Amniotic stem cell (primary cell): Measurements from ENCODE around the gene CHST13.

ENCODE experiments used
- DNase-seq: peaks from one replicate; lab custom pipeline; 2025; lab: John Stamatoyannopoulos, UW

The CHST13 gene, protein sequence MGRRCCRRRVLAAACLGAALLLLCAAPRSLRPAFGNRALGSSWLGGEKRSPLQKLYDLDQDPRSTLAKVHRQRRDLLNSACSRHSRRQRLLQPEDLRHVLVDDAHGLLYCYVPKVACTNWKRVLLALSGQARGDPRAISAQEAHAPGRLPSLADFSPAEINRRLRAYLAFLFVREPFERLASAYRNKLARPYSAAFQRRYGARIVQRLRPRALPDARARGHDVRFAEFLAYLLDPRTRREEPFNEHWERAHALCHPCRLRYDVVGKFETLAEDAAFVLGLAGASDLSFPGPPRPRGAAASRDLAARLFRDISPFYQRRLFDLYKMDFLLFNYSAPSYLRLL

DNA sequence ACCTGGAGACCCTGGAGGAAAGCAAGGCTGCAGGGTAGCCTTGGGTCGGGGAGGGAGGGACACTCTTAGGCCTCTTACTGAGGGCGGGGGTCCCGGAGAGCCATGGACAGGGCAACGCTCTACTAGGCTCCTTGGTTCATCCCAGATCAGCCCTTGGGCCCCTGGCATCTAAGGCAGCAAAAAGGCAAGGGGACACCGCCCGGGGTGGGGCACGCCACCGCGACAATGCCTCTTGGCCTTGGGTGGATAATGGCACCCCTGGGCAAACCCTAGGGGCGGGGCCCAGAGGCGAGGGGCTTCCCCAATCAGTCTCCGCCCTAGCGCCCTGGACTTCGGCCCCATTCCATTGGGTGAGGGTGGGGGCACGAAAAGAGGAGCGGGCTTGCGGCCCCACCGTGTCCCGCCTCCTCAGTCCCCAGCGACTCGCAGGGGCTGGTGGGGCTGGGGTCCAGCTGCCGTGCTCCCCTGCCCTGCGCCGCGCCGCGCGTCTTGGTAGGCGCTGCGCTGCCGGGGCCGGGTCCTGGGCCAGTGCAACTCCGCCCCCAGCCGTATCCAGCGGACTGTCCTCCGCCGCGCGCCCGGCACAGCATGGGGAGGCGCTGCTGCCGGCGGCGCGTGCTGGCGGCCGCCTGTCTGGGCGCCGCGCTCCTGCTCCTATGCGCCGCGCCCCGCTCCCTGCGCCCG is at the start of gene CHST13:
Gene CHST13, plus strand, starts transcription at position 411 of the 684 bp plus-strand sequence. Its CDS starts 178 bp downstream, at position 589.
- DNase-seq = no peak

DNA sequence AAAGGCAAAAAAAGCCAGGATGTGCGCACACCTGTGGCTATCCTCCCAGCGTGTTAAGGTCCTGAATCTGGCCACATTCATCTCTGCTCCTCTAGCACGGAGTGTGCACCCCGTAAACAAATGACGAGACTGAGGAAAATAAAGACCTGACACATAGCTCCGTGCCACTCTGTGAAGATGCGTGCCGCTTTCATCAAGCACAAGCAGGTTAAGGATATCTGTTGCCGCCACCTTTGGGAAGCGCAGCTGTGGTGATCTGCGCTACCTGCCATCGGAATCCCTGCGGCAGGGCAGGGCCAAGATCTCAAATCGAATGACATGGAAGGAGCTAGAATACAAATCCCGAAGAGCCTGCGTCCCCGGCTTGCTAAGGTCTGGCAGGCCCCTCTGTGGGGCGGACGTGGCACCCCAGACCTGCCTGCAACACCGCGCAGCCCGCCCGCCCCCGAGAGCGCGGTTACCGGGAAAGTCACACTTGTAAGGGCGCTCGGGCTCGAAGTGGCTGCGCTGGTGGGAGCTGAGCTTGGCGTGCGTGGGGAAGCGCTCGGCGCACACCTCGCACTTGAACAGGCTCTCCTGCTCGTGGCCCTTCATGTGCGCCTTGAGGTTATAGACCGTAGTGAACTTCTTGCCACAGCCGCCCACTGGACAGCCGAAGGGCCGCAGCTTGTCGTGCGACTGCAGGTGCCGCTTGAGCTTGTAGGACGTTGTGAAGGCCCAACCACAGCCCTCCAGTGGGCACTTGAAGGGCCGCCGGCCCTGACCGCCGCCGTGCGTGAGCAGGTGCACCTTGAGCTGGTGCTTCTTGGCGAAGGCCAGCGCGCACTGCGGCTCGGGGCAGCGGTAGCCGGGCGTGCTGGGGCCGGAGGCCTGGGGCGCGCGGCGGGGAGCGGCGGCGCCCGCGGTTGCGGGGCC is 49.2 kb upstream of the CHST13 start:
- no peak for DNase-seq

DNA sequence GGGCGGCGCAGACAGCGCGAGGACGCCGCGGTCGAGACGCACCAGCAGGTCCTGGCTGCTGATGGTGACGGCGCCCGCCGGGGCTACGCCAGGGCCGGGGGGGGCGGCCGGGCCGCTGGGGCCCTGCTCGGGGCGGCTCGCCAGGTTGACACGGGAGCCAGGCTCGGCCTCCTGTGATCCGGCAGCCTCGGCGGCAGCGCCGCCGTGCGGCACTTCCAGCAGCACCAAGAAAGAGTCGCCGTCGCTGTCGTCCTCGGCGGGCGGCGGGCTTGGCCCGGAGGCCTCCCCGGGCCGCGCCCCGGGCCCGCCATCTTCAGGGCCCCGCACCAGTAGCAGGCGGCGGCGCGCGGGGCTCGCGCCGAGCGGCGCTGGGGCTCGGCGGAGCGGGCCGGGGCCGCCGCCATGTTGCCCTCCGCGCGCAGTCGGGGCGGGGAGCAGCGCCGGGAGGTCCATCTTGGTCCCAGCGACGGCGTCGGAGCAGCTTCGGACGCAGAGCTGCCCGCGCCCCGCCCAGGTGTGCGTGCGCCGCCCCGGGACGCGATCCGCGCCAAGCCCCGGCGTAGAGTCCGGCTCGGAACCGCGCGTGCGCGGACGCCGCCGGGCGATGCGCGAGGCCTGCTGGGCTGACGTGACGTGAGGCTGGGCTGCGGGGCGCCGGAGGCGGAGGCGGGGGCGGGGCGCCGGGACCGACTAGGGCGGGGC is 48.4 kb upstream of the CHST13 start, which contains the start of gene ZXDC:
Gene ZXDC, minus strand, starts transcription at position 479 of the 702 bp plus-strand sequence. Its CDS starts 26 bp downstream, at position 453.
- DNase-seq = peak; percentile 84

DNA sequence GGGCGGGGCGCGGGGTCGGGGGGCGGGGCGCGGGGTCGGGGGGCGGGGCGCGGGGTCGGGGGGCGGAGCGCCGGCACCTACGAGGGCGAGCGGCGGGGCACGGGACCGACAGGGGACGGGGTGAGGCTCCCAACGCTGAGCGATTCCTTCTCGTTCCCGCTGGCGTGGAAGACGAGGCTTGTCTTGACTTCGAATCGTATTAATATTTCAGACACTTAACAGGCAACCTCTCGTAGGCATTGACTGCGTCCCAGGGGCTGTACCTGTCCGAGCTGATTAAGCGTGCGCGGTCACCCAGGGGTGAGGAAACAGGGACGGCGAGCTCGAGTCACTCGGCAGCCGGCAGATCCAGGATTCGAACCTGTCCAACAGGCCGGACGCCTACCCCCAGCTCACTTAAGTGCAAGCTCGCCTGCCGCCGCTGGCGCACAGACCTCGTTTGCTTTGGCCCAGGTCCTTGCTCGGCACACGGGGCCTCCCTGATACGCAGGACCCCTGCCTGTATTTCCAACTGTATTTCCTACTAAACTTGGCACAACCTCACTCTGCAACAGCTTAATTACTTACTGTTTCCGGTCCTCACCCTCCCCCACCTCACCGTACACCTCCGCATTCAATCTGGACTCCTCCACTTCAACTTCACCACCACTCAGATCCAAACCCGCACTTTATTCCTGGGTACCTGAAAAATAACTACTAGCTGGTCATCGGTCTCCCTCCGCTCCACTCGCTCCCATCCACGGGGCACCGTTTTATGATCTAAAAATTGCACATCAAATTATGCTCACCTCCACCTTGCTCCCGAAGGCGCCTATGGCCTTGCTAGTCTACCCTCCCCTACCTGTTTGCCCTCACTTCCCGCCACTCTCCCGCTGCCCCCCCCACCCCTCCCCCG is 47.5 kb upstream of the CHST13 start:
- DNase-seq = no peak

DNA sequence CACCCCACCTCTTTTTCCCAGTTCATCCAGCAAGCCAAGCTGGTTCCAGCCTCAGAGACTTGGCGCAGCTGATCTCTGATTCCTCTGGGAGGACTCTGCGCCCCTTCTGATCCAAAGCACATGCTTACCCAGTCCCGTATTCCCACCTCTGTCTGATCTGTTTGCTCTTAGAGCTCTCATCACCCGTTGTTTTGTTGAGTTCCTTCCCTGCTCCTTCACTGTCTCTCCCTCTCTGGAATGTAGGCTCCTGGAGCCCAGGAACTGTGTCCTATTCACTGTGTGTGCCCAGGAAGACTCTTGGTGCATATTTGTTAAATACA is 46.9 kb upstream of the CHST13 start:
- DNase-seq = no peak

DNA sequence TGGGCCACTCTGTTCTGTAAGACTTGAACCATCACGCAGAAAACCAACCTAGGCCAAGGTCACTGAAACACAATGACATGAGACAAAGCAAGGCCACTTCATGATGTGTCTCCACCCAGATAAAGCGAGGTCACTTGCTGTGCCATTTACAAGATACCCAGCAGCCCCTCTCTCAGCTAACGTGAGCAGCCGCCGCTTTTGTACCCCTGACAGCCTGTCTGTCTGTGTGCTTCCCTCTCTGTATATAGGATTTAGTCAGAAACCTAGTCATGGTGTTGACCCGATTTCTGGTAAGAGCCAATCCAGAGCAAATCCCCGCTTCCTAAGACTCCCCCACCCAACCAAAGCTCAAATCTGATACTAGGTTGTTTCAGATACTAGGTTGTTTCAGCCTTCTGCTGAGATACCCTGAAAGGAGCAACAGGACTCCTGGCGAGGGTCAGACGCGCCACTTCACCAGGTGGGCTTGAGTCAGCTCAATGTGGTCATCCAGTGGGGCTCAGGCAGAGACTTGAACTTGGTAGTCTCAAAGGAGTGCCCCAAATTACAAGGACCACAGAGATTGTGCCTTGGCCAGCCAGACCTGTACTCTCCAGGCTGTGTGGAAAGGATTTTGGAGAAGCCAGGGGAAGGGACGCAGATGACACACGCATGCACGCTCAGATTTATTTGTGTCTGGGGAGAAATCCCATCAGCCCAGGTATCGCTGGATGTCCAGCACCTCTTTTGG is 45.2 kb upstream of the CHST13 start:
- DNase-seq = no peak

DNA sequence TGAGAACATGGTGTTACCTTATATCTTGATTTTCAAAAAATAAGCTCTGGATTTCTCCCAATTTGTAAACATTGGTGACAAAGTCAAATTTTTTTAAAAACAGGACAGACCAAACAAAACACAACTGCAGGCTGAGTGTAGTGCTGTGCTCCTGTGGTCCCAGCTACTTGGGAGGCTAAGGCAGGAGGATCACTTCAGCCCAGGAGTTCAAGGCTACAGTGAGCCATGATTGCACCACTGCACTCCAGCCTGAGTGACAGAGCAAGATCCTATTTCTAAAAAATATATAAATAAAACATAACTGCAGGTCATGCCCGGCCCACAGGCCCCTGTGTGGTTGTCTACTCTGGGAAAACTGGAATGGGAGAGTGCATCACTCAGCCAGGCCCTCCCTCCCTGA is 44.3 kb upstream of the CHST13 start:
- DNase-seq = no peak

DNA sequence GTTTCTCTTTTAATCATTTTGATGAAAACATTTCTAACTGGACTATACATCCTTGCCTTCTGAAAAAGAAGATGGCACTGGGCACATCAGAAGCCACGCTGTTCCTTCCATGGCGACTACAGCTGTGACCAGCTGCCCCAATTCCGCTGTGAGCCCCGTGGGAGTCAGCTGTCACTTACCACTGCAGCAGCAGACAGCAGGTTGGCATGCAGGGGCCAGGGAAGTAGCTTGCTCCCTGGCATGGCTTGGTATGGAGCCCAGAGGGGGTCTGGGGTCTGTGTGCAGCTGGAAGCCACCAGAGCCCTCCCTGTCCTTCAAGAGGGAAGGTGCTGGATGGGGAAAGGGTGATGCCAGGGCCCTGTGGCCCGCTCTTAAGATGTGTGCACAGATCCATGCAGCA is 43.7 kb upstream of the CHST13 start:
- no peak for DNase-seq

DNA sequence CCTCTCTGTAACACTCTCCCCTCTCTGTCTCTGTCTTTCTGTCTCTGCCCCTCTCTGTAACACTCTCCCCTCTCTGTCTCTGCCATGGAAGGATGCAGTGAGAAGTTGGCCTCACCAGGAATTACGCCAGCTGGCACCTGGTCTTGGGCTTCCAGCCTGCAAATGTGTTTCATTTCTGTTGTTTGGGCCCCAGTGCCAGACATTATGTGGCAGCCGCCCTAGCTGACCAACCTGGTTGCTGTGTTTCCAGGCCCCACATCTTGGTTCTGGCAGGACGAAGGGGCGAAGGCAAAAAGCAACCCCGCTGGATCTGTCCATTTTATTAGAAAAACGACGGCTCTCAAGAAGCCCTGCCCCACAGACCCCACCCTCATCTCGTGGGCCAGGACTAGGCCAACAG is 43.1 kb upstream of the CHST13 start:
- DNase-seq = no peak

DNA sequence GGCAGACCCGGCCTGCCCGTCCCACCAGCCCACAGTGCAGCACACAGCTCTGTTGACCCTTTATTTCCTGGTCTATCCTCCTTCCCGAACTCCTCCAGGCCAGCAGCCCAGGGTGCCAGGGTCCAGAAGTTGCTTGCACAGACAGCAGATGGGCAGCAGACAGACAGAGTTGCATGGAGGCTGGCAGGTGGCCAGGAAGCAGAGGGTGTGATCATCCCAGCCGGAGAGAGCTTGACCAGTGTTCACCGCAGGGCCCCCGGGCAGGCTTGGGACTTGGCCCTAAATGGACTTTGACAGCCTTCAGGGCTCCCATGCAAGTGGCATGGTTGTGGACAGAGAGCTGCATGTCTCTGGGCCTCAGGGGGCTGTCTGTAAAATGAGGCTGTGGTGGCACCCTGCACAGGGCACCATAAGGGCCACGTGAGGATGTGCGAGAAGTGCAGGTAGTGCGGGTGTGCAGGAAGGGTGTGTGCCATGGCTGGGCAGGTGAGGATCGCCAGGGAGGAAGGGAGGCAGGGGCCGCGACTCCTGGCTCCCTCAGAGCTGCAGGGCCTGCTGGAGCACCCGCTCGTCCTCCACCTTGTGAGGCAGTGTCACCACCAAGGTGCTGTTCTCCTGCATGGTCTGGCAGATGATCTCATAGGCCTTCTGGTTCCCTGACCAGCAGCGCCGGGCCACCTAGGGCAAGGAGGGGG is 42.0 kb upstream of the CHST13 start:
- no peak for DNase-seq

DNA sequence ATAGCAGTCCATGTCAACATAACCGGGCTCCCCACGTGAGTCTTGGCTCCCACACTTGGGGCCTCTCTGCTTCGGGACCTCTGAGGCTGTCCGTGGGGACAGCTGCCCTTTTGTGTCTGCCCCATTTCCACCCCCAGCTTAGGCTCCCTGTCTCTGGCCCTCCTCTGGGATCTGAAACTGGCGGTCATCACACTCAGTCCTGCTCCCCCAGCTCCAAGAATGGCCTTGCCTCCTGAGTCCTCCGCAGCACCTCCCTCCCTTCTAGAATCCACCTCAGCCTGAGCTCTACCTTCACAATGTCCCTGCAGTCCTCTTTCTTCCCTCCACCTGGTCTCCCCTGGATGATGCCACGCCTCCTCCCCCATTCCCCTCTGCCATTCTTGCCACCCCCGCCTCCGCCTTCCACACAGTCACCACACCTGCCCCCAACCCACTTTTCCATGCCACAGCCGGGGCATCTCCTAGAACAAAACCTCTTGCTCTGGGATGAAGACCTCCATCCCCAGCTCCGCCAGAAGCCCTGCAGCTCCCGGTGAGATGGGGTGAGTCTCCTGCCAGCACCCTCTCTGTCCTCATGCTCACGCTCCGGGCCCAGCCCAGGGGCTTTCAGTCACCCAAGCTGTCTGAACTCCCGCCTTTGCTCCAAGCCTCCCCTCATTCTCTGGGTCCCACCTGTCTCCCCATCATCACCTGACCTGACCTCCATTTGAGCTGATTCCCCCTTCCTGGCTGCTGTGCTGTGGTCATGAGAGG is 41.3 kb upstream of the CHST13 start:
- DNase-seq = no peak

DNA sequence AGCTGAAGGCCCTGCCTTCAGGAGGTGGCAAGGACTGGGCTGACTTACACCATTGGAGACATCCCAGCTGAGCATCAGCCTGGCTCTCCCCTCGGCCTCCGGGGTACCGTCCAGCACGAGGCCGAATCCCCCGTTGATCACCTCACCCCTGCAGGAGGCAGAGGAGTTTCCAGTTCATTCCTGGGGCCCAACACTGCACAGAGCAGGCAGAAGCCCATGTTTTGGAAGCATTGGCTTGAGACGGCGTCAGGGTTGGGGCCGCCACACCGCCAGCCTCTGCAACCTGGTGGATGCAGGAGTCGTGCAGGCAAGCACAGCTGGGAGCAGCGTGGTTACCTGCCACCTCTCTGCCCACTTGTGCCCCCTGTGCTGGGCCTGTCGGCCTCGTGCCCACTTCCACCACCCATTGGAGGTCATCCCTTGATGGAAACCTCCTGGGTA is 40.6 kb upstream of the CHST13 start:
- no peak for DNase-seq

DNA sequence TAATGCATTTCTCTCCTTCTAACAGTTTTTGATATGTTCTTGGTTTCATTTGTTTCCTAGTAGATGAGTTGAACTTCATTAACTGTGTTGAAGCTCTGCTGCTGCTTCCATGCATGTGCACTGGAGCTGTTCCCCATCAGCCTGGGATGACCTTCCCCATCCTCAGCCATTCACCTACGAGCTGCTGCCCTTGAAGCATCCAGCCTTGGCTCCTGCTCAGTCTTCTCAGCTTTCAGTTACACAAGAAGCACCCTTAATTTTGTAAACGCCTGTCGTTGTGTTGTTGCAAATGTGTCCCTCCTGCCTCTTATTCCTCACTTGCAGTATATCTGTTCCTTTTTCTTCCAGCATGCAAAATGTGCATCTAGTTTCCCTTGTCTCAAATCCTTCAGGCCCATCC is 39.8 kb upstream of the CHST13 start:
- no peak for DNase-seq

DNA sequence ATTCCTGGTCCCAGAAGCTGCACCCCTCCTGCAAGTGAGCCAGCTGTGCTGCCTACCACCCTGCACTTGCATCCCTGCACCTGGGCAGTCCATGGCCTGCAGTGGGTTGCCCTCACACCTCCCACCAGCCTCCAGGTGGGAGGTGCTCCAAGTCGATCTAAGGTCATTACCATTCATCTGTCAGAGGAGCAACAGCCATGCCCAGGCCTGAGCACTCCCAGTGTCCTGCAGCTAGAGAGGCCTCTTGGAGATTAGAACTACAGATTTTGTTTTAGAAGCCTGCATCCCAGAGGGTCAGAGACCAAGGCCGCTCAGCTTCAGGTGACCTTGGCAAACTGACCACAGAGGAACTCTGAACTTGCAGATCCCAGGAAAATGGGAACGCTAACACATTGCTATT is 39.3 kb upstream of the CHST13 start:
- no peak for DNase-seq

DNA sequence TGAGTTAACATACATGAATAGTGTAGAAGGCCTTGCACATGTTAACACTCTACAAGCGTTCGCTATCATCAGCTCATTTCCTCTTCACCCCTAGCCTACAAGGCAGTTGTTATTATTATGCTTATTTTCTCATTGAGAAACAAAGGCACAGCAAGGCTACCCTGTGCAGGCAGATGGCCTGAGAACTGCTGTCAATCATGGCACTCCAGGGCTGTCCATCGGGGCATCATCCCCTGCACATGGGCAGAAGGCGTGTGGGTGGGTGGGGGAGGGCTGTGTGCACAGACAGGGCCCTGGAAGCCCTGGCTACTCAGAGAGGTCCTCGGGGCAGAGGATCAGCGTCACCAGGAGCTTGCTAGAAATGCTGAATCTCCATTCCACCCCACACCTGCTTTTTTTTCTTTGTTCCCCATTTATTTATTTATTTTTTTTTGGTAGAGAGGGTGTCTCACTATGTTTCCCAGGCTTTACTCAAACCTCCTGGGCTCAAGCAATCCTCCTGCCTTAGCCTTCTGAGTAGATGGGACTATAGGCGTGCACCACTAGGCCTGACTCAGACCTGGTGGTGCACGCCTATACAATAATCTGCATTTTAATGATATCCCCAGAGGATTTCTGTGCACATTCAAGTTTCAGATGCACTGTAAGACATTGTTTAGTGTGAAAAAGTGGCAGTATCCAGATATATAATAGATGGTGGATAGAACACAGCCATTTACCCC is 38.6 kb upstream of the CHST13 start:
- DNase-seq = no peak

DNA sequence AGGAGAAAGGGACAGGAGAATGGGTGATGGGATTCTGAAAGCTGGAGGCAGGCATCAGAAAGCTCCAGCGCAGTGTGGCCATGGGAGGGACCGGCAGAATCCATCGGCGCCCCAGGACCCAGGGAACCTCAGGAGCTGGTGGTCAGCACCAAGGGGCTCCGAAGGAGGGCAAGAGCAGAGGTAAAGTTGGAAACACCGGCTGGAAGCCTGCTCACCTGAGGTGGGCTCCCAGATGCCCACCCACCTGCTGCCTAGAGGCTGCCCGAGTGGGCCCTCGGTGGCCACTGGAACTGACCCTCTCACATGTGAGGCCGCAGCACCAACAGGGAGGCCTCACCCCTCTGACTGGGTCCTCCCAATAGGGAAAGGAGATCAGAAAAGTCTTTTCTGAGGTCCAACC is 38.0 kb upstream of the CHST13 start:
- no peak for DNase-seq

DNA sequence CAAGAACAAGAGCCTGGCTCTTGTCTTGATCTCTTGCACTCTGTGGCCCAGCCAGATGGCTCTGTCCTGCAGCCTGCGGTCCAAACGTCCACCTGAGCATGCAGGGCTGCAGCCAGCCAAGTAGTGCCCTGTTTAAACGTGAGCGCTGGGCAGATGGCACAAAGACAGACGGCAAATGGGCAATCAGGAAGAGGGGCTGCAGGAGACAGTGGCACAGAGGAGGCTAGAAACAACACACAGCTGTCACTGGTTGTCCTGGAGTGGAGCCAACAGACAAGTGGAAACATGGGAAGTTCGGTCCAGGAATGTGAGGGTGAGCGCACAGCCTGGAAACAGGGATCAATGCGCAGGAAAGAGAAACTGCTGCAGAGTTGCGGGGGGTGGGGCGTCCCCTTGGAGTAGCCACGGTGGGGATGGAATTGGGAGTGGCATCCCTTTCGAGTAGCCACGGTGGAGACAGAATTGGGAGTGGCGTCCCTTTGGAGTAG is 37.6 kb upstream of the CHST13 start:
- no peak for DNase-seq

DNA sequence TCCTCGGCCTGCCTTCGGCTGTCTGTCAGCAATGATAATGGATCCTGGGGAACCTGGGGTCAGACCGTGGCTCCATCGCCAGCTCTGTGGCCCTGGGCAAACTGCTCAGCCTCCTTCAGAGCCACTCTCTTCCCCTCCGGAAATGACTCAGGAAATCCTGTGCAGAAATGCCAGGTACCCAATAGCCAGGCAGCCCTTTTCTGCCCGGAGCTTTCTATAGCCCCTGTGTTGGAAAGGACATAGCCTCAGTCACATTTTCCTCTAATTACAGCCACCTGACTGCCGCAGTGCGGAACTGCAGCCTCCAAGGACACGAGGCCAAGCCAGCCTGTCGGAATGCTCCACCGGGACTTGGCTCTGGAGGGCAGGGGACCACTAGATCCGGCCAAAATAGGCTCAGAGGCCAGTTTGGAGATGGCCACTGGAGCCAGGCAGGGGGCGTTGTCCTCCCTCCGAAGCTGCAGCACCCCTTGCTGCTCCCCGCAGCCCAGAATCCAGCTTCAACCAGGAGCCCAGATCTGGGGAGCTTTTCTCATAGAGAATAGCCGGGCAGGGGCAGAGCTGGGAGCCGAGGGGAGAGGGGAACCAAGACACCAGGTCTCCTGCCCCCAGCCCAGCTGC is 36.7 kb upstream of the CHST13 start:
- peak; percentile 18 for DNase-seq
